Measurements from ENCODE around the gene NEDD8.
A peak's percentile ranks its signal among the peaks of the same experiment; 100 is the strongest.

Gene NEDD8

DNA sequence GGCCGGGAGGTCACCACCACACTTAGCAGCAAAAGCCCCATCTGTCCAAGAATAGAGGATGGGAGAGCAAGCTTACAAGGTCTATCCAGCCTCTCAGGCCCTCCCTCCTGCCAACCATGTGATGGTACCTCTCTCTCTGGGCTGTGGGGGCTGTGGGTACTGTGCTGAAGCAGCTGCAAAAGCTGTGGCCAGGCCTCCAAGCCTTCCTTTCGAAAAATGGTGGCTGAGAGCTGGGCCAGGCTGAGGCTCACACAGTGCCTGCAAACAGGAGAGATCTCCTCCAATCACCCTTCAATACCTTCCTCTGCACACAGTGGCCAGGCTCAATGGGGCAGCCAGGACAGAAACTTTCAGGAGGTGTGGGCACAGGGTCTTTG, 44.6 kb downstream of the NEDD8 start:
- H3K27ac ChIP-seq: peak overlapping the region; percentile 78
- ChIA-PET POLR2A (ENCODE audit: low non-redundant PET) (no interaction called here), CTCF (interaction anchor here (0.6 kb wide), 1 partner anchor 74 kb away, joined by 3 read pairs; no protein-coding TSS in a partner anchor)
- TF ChIP-seq CTCF (conservative IDR thresholded peaks at IDR 0.05; ENCODE audit: low read depth): no peak
- no peak for DNase-seq (ENCODE audit: low spot score)

DNA sequence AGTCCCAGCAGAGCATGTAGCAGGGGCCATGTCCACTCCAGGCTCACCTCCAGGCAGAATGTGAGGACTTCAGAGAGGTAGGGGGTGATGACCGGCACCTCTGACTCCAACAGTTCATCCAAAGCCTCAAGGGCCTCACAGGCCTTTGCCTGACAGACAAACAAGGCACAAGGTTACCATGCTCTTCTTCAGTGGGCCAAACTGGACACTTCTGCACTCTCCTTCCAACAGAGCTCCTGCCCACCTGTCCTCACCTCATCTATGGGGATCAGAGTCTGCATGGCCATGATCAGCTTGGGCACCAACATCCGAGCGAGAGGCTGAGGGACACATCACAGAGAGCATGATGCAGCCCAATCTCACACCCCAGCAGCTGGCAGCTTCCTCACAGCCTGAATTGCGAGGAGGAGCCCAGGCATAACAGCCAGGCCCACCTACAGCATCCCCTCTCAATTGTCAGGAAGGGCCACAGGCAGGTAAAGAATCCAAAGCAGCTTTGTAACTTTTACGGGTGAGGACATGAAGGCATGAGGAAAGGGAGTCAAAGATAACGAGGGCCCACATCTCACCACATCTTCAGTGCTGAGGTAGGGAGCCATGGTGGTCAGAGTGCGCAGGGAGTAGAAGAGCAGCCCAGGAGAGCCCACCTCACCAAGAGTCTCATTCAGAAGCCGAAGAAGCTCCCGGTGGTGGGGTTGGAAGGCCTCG, 45.2 kb downstream of the NEDD8 start:
- no peak for TF ChIP-seq CTCF (conservative IDR thresholded peaks at IDR 0.05; ENCODE audit: low read depth)
- POLR2A ChIA-PET (ENCODE audit: low non-redundant PET): no interaction called here
- H3K27ac ChIP-seq: peak overlapping the region; percentile 78
- DNase-seq (ENCODE audit: low spot score): no peak
- CTCF ChIA-PET: interaction anchor here (0.6 kb wide), 1 partner anchor 74 kb away, joined by 3 read pairs; no protein-coding TSS in a partner anchor

GRCh38 chr14:24185741-24186140, 46.4 kb downstream of the NEDD8 start:
- no peak for TF ChIP-seq CTCF (conservative IDR thresholded peaks at IDR 0.05; ENCODE audit: low read depth)
- H3K27ac ChIP-seq: no peak overlapping the region
- POLR2A ChIA-PET (ENCODE audit: low non-redundant PET): no interaction called here
- no peak for DNase-seq (ENCODE audit: low spot score)
- CTCF ChIA-PET: no interaction called here

- H3K27ac ChIP-seq: no peak overlapping the region
- ChIA-PET CTCF (no interaction called here), POLR2A (ENCODE audit: low non-redundant PET) (no interaction called here)
- DNase-seq (ENCODE audit: low spot score): no peak
- no peak for TF ChIP-seq CTCF (conservative IDR thresholded peaks at IDR 0.05; ENCODE audit: low read depth)
Observed at GRCh38 chr14:24185026-24185425, 47.1 kb downstream of the NEDD8 start.

GRCh38 chr14:24184104-24184970, 47.8 kb downstream of the NEDD8 start:
- ChIA-PET CTCF (no interaction called here), POLR2A (ENCODE audit: low non-redundant PET) (no interaction called here)
- DNase-seq (ENCODE audit: low spot score): no peak
- TF ChIP-seq CTCF (conservative IDR thresholded peaks at IDR 0.05; ENCODE audit: low read depth): no peak
- 0 out of 2 replicates have a peak overlapping the region, but pooled peaks have one; percentile 1 for H3K27ac ChIP-seq

- H3K27ac ChIP-seq: peak overlapping the region; percentile 9; the same call in 1 of the 2 replicates
- ChIA-PET POLR2A (ENCODE audit: low non-redundant PET) (interaction anchor here (0.6 kb wide), 1 partner anchor 12 kb away, joined by 7 read pairs; no protein-coding TSS in a partner anchor), CTCF (no interaction called here)
- no peak for DNase-seq (ENCODE audit: low spot score)
- TF ChIP-seq CTCF (conservative IDR thresholded peaks at IDR 0.05; ENCODE audit: low read depth): no peak
Observed at GRCh38 chr14:24183014-24183481, 49.1 kb downstream of the NEDD8 start.
